PFSK-1 (cell line): ENCODE results near the gene ERBB4.

Experiments
- FOXP2 ChIP-seq: optimal IDR thresholded peaks from 2 replicates; pipeline ENCODE3; 2011; ENCODE audit warnings: borderline replicate concordance, control low read depth, inconsistent platforms; ENCODE audit not compliant: insufficient read depth; ENCODE audit errors: extremely low read length, extremely low read depth
- POLR2AphosphoS5 ChIP-seq: IDR thresholded peaks from 2 replicates; pipeline ENCODE4 v1.6.1; 2012; ENCODE audit warnings: low read depth, mild to moderate bottlenecking, control low read depth, low read length, moderate library complexity
- SIN3A ChIP-seq: IDR thresholded peaks from 2 replicates; pipeline ENCODE4 v1.6.1; 2012; ENCODE audit warnings: mild to moderate bottlenecking, low read length, moderate library complexity, borderline replicate concordance; ENCODE audit not compliant: insufficient read depth
- TAF1 ChIP-seq: IDR thresholded peaks from 2 replicates; pipeline ENCODE4 v1.6.1; 2012; ENCODE audit warnings: low read length, control low read depth, borderline replicate concordance; ENCODE audit not compliant: insufficient read depth
- TF ChIP-seq, protein P1 (sequence below), 2 experiments: IDR thresholded peaks; 2 replicates each; pipeline versions ENCODE4 v1.6.1 to v1.8.0; 2011 to 2012; ENCODE audit warnings: low read depth in 2 of 2, low read length in 2 of 2, control low read depth in 1 of 2, inconsistent platforms in 1 of 2, mild to moderate bottlenecking in 1 of 2, moderate library complexity in 1 of 2; ENCODE audit not compliant: insufficient read depth in 1 of 2

Gene ERBB4

GRCh38 chr2:211836409-211836808 is 702.2 kb downstream of the ERBB4 start:
- TF ChIP-seq TAF1 (no peak), POLR2AphosphoS5 (no peak), SIN3A (no peak), FOXP2 (no peak)
- TF ChIP-seq, protein P1, sequence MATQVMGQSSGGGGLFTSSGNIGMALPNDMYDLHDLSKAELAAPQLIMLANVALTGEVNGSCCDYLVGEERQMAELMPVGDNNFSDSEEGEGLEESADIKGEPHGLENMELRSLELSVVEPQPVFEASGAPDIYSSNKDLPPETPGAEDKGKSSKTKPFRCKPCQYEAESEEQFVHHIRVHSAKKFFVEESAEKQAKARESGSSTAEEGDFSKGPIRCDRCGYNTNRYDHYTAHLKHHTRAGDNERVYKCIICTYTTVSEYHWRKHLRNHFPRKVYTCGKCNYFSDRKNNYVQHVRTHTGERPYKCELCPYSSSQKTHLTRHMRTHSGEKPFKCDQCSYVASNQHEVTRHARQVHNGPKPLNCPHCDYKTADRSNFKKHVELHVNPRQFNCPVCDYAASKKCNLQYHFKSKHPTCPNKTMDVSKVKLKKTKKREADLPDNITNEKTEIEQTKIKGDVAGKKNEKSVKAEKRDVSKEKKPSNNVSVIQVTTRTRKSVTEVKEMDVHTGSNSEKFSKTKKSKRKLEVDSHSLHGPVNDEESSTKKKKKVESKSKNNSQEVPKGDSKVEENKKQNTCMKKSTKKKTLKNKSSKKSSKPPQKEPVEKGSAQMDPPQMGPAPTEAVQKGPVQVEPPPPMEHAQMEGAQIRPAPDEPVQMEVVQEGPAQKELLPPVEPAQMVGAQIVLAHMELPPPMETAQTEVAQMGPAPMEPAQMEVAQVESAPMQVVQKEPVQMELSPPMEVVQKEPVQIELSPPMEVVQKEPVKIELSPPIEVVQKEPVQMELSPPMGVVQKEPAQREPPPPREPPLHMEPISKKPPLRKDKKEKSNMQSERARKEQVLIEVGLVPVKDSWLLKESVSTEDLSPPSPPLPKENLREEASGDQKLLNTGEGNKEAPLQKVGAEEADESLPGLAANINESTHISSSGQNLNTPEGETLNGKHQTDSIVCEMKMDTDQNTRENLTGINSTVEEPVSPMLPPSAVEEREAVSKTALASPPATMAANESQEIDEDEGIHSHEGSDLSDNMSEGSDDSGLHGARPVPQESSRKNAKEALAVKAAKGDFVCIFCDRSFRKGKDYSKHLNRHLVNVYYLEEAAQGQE (IDR thresholded peaks at IDR 0.05; ENCODE audit: insufficient read depth in 1 of 2, low read depth in 2 of 2, low read length in 2 of 2), result no peak

GRCh38 chr2:211835695-211836094 is 702.9 kb downstream of the ERBB4 start:
- TF ChIP-seq, protein P1 (IDR thresholded peaks at IDR 0.05; ENCODE audit: insufficient read depth in 1 of 2, low read depth in 2 of 2, low read length in 2 of 2), result no peak
- TF ChIP-seq POLR2AphosphoS5, result no peak
- no peak for TF ChIP-seq TAF1
- TF ChIP-seq FOXP2, result no peak

DNA sequence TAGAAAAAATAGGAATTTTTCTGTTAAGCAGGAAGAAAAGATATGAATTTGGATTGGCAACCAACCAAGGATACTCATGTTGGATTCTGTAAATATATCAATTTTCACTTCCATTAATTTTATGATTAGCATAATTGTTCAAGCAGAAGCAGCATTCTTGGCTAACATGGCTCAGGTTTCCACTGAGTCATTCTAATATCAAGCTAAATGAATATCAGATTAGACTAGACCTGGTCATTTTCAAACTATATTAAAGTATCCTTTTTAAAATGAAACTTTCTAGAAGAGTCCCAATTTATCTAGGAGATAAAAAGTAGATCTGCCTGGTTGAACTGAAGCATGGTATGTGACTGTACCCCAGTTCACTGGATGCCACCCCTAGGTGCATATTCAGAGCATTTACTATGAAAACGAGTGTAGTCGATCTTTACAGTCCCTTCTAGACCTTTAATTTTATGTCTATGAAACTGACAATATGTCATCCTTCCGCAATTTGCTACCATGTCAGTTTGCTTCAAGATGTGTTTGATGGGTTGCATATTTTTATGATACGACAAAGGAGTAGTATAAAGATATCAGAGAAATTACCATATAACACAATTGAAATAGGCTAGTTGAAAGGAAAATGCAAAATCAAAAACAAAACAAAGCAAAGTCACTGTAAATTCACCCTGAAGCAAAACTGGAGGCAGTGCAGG is 704.9 kb downstream of the ERBB4 start:
- TF ChIP-seq TAF1 (no peak), SIN3A (no peak), FOXP2 (no peak), POLR2AphosphoS5 (no peak)
- TF ChIP-seq, protein P1 (IDR thresholded peaks at IDR 0.05; ENCODE audit: insufficient read depth in 1 of 2, low read depth in 2 of 2, low read length in 2 of 2), result no peak

- TF ChIP-seq, protein P1 (IDR thresholded peaks at IDR 0.05; ENCODE audit: insufficient read depth in 1 of 2, low read depth in 2 of 2, low read length in 2 of 2), result no peak
- no peak for TF ChIP-seq FOXP2
- no peak for TF ChIP-seq POLR2AphosphoS5
- no peak for TF ChIP-seq TAF1
- TF ChIP-seq SIN3A, result no peak
Observed at GRCh38 chr2:211829725-211830124, 708.9 kb downstream of the ERBB4 start.

- no peak for TF ChIP-seq SIN3A
- no peak for TF ChIP-seq POLR2AphosphoS5
- no peak for TF ChIP-seq TAF1
- TF ChIP-seq, protein P1 (IDR thresholded peaks at IDR 0.05; ENCODE audit: insufficient read depth in 1 of 2, low read depth in 2 of 2, low read length in 2 of 2), result no peak
- TF ChIP-seq FOXP2, result no peak
Observed at GRCh38 chr2:211823886-211824479, 714.6 kb downstream of the ERBB4 start.
